Activated CD8-positive, alpha-beta memory T cell treated with anti-CD3 and anti-CD28 coated beads, Interleukin-2, amount 50 U/mL, for 1 hour (primary cell): ENCODE data around the gene TGFBR3L.
"Not testable (repeated sequence)": the region's sequence is repeated elsewhere in the genome, so short reads cannot be mapped to it uniquely, and the experiment has no call there.

ENCODE experiments used
- DNase-seq: peaks from one replicate; pipeline ENCODE4 v3.0.0-alpha.2; 2020; ENCODE audit errors: extremely low read depth

TGFBR3L gene

GRCh38 chr19:7959211-7959610, 44.6 kb downstream of the TGFBR3L start:
- no peak for DNase-seq

- DNase-seq, result not testable (repeated sequence)
Observed at GRCh38 chr19:7961082-7961481, 46.5 kb downstream of the TGFBR3L start.

GRCh38 chr19:7961920-7962626, 47.4 kb downstream of the TGFBR3L start:
- no peak for DNase-seq

- DNase-seq, result no peak
Observed at GRCh38 chr19:7962644-7963268, 48.1 kb downstream of the TGFBR3L start.

GRCh38 chr19:7963566-7963965, 48.9 kb downstream of the TGFBR3L start:
- DNase-seq, result no peak

- DNase-seq, result no peak
Observed at GRCh38 chr19:7965259-7965841, 50.7 kb downstream of the TGFBR3L start.

GRCh38 chr19:7965921-7966665, 51.5 kb downstream of the TGFBR3L start:
- DNase-seq, result no peak

GRCh38 chr19:7968008-7968795, 53.6 kb downstream of the TGFBR3L start:
- DNase-seq, result no peak
